ENCODE measurements around the gene FAM168B.

Gene FAM168B

DNA sequence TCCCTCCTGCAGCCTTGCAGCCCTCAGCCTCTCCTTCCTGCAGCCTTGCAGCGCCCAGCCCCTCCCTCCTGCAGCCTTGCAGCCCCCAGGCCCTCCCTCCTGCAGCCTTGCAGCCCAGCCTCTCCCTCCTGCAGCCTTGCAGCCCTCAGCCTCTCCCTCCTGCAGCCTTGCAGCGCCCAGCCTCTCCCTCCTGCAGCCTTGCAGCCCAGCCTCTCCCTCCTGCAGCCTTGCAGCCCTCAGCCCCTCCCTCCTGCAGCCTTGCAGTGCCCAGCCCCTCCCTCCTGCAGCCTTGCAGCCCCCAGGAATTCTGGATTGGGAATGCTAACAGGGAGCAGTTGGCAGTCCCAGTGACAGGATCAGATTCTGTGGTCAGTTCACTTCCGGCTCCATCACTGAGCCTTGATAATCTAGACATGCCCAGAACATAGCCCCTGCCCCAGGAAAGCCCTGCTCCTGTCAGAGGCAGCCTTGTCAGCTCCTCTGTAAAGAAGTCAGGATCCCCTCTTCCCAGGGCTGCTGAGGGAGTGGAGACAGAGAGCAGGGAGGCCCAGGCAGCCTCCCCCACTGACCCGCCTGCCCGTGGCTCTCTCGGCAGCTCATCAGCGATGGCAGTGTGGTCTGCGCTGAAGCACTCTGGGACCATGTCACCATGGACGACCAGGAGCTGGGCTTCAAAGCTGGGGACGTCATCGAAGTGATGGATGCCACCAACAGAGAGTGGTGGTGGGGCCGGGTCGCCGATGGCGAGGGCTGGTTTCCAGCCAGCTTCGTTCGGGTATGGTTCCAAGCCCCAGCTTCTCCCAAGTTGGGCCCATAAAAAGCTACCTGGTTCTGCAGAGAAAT lies 54.8 kb downstream of the FAM168B start:
- DNase-seq: no peak

DNA sequence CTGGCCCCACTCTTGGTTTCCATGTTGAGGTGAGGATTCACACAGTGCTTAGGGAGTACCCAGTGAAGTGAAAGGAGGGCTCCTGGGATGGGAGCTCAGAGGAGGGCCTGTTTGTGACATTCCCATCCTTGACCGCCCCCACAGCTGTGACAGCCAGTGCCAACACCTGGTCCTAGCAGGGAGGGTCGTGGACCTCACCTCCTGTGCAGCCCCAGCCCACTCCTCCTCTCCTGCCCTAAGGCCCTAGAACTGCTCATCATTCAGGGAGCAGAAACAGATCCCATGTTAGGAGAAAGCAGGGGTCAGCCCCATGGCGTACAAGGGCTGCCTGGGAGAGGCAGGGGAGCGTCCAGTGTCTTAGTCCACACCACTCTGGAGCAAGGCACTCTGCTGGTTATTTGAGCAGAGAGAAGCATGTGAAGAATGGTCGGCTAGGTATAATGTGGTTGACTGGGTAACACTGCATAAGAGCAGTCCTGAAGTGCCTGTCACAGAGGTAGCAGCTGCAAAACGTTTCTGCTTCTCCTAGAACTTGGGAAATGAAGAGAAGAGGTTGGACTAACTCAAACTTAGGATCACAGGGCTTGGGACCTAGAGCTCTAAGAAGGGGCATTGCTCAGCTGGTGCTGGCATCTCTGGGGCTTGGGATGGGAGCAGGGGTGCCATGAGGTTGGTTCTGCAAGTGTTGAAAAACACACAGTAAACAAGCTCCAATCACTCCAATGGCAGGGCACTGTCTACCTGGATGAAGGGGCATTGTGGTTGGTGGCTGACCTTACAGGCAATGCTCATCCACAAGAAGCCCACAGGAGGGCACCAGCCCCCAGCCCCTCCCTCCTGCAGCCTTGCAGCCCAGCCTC lies 55.6 kb downstream of the FAM168B start:
- DNase-seq: no peak

DNA sequence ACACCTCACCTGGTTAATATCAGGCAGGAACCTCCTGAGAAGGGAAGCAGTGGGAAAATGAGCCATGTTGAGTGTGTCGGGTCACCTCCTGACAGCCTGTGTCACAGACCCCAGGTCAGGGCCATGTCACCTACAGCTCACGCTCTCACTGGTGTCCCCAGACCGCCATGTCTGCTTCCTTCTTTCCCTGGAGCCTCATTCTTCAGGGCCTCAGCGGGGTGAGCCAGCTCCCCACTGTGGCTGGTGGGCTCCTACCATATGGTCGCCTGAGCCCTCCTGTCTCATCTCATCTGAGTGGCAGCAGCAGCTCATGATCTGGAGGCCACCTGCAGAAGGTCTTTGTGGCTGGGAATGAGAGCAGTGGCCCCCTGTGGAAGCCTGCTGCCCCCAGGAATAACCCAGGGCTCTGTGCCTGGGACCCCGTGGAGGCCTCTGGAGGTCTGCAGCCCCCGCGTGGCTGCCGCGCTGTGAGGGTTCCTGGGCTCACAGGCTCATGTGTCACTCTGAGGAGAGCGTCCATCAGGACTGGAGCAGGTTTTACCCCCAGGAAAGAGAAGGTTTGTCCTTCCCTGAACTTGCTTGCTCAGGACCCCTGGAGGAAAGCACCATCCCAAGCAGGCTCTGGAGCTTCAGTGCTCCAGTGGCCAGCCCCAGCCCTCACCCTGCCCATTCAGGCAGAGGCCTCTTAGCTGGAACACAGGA lies 56.4 kb downstream of the FAM168B start:
- no peak for DNase-seq

DNA sequence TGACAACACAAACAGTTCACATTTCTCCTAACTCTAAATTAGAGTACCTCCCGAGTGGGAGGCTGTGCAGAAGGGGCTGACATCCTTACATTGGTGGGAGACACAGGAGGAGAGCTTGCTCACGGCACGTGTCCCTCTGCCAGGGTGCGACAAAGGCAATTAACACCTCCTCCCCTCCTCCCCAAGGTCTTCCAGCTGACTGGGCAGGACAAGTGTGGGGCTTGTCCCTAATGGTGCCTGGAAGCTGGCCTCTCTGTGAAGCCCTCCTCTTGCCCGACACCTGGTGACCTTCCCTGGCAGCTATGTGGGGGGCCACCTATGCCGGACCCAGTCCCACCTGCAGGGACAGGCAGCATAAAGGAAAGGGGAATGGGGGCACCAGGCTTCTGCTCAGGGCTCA lies 57.0 kb downstream of the FAM168B start:
- no peak for DNase-seq

DNA sequence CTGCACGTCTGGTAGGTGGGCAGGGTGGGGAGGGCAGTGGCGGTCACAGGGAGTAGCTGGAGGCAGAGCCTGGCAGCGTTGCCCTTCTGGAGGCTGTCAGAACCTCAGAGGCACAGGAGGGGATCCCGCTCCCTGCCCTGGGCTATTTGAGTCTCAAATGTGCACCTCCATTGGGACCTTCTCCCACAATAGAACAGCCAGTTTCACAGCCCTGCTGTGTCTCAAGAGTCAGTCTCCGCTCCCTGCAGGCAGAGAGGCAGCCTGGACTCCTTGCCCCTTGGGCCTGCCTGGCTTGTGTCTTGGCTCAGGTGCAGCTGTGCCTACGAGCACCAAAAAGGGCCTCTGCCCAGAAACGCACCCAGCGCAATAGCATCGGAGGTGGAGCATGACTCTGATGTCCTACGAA lies 57.4 kb downstream of the FAM168B start:
- no peak for DNase-seq

DNA sequence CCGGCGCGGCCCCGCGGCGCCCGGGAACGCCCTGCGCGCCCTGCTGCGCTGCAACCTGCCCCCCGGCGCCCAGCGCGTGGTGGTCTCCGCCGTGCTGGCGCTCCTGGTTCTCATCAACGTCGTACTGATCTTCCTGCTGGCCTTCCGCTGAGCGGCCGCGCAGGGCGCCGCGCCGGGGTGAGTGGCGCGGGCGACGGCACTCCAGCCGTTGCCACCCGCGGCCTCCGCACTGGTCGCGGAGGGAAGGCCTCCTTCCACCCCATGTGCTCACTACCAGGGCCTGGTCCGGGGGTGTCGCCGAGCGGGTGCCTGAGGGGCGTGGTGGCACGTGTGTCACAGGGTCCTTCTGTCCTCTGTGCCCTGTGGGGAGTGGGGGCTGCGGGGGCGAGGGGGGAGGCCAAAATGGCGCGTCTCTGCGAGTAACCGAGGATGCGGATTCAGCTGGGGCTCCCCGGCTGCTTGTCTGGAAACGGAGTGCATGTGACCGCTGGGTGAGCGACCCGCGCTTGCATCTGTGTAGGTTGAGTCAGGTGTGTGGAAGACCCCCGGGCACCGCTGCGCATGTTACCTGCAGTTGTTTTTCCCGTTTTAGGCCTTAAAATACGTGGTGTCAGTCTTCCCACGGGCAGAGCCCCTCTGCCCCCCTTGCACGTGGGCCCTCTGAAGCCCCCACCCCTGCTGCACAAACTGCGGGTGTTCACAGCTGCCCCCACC lies 58.0 kb downstream of the FAM168B start:
- DNase-seq: no peak

DNA sequence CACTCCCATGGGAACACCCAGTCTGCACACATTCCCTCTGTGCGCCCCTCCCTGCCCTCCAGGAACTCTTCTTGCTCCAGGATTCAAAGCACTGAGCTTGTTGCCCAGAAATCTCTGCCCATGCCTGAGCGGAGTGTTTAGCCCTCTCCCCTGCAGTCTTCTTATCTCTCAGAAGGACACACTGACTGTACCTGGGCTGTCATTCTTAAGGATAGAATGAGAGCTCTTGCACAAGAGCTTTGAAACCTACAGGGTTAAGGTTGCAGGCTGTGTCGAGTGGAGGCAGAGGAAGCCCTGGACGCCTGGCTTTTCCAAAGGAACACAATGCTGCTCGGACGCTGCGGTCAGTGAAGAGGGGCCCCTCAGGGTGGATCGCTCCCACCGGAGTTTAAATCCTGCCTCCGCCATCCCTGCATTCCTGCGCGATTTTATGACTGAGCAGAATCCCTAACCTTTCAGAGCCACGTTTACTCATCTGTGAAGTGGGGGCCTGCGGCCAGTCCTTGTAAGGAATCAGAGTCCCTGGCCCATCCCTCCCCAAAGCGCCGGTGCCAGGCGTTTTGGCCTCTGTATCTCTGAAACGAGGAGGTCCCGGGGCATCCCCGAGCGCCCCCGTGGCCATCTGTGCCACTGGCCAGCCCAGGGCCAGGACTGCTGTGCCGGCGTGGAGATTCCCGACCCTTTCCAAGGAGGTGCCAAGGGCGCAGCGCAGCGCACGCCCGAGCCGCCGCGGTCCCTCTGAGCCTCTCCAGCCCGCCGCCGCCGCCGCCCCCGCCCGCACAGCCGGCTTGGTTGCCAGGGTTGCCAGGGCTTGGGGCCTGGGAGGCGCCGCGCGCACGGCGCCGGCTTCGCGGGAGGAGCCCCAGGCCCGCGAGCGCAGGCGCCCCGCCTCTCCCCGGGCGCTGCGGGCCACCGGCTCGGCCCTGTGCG lies 58.9 kb downstream of the FAM168B start:
- DNase-seq: no peak

DNA sequence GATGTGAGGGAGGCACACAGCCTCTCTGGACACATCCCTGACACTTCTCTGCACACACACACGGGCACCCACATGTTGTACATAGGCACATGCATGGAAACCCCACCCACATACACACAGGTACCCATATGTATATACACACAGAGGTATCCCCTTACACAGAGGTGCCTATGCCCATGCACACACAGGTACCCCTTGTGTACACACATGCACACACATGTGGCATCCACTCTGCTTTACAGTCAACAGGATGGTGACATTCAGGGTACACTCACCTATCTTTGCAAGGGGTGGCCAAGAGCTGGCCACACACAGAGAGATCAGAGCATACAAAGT lies 59.5 kb downstream of the FAM168B start:
- DNase-seq: no peak

DNA sequence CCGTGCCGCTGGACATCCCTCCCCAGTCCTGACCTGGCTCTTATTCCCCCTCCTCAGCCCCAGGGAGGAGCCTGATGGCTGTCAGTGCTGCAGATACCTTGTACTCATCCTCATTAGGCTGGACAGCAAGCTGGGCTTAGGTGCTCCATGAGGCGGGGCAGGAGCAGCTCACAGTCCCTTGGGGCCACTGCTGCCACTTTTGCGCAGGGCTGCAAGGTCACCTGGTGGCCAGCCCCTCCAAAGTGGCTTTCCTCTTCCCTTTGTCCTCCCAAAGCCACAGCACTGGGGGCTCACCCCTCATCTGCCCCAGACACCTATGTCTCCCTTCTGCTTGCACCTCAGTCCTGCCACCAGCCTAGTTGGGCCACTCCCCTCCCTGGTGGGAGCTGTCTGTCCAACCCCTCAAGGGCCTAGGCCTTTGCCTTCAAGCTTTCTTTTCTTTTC lies 60.8 kb downstream of the FAM168B start:
- no peak for DNase-seq

DNA sequence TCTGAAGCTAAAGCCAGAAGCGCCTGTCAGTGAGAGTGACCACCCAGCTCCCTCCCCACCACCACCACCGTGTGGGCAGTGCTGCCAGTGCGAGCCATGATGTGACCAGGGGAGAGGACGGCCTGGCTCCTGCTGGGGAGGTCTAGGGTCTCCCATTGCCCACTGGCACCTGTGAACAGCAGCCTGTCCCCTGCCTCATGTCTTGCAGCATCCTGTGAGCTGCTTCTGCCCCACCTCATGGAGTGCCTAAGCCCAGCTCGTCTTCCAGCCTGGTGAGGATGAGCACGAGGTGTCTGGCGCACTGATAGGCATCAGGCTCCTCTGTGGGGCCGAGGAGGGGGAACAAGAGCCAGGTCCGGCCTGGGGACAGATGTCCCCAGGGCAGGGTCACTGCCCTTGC lies 61.4 kb downstream of the FAM168B start:
- DNase-seq: no peak

DNA sequence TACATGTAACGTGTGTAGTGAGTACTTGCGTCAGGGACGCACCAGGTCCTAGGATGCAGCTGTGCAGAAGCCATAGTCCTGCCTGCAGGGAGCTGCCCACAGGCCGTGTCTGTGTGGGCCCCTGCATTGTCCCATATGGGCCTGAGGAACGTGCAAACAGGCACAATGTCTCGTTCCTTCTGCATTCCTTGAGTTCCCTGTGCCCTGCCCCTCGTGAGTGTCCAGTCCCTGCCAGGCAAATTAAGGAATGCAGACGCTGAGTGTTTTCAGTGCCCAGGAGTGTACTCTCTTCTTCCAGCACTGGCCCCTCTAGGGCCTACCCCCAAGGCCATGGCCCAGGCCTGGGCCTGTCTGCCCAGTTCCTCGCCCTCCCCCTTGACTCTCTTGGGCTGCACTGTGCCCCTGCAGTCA lies 61.8 kb downstream of the FAM168B start:
- no peak for DNase-seq

DNA sequence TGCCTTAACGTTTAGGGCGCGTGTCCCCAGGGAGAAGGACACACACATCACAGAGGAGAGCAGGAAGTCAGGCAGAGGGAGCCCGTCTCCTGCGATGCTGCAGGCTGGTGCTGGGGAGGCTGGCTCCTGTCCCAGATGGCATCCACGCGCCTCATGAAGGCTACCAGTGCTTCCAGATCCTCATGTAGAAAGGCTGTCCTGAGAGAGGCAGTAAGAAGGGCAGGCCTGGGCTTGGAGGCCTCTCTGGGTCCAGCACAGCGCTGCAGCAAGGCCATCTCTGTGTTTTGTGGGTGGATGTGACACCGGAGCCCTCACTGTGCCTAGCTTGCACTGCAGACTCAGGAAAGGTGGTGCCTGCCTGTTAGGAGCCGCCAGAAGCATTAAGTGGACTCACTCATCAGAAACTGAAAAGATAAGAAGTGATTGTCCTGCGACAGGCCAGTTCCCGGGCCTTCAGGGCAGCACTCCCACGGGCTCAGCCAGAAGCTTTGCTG lies 62.7 kb downstream of the FAM168B start:
- DNase-seq: no peak

DNA sequence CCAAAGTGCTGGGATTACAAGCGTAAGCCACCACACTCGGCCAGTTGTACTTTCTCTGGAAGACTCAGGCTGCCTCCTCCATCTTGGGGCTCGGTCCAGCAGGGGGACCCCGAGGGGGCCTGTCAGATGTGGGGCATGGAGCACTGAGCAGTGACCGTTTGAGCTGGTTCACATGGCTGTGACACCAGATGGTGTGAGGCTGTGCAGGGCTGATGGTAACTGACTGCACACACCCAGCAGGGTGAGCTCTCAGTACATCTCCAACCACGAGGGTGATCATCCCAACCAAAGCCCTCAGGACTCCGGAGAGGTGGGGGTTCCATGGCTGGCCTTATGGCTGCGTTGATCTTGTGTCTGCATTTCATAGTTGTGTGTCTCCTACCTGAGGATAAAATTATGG lies 63.4 kb downstream of the FAM168B start:
- no peak for DNase-seq

DNA sequence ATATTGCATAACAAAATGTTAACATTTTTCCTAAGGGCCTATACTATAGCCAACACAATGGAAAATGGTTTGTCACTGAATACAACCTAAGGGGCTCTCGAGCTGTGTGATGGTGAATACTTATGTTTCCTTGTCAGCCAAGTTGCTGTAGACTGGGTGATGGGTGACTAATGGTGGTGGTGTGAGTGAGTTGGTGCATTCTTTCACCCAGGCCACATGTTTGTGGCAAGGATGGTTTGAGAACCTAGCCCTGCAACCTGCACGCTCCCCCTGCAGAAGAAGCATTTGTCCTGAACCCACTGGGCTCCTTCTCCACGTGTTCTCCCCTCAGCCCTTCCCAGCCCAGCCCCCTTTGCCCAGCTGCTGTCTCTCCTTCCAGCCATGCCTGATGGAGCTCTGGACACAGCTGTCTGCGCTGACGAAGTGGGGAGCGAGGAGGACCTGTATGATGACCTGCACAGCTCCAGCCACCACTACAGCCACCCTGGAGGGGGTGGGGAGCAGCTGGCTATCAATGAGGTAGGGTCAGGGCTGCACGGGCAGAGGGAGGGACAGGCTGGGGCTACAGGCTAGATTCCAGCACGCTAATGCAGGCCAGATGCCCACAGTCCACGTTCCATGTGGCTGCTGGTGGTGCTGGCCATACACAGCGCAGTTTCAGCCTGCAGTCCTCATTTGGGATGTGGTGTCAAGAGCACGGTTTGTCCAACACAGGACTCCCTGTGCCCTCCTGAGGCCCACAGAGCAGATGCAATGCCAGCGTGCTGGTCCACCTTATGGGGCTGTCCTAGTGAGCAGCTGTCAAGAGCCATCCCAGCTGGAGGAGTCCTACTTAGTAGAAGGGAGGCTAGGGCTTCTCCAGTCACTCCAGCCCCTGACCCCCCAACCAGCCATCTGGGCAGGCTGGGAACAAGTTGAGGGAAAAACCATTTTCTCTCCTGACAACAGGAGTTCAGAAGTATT lies 65.4 kb downstream of the FAM168B start:
- DNase-seq: no peak

DNA sequence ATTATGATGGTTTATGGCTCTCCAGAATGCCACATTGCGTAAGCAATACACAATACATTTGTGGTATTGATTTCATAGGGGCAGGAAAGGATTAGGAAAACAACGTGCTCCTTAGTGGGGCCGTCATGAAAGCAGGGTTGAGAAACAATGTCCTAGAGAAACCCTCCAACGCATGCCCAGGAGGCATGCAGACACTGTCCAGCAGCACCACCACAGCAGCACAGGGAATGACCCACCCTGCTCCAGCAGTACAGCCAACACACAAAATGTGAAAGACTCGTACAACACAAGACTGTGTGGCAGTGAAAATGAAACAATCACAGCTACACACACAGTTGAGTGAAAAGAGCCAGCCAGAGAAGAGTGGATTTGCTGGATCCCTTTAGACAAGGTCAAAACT lies 66.3 kb downstream of the FAM168B start:
- DNase-seq: no peak

DNA sequence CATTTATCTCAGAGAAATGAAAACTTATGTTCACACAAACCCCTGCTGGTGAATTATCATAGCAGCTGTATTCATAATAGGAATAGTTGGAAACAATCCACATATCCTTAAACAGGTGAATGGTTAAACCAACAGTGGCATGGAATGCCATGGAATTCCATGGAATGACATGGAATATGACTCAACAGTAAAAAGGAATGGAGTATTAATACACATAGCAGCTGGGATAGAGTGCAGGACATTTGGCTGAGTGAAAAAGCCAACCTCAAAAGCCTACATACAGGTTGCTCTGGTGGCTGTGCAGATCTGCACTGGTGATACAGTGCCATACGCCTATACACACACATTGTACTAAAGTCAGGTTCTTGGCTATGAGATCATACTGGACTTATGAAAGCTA lies 69.5 kb downstream of the FAM168B start:
- no peak for DNase-seq

DNA sequence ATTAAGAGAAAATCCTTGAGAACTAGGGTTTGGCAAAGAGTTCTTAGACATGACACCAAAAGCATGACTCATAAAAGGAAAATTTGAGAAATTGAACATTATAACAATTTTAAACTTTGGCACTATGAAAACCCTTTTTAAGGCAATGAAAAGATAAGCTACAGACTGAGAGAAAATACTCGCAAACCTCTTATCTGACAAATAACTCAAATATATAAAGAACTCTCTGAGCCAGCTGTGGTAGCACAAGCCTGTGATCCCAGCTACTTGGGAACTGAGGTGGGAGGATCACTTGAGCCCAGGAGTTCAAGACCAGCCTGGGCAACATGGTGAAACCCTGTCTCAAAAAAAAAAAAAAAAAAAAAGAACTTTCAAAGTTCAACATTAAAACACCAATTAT lies 70.5 kb downstream of the FAM168B start:
- no peak for DNase-seq

DNA sequence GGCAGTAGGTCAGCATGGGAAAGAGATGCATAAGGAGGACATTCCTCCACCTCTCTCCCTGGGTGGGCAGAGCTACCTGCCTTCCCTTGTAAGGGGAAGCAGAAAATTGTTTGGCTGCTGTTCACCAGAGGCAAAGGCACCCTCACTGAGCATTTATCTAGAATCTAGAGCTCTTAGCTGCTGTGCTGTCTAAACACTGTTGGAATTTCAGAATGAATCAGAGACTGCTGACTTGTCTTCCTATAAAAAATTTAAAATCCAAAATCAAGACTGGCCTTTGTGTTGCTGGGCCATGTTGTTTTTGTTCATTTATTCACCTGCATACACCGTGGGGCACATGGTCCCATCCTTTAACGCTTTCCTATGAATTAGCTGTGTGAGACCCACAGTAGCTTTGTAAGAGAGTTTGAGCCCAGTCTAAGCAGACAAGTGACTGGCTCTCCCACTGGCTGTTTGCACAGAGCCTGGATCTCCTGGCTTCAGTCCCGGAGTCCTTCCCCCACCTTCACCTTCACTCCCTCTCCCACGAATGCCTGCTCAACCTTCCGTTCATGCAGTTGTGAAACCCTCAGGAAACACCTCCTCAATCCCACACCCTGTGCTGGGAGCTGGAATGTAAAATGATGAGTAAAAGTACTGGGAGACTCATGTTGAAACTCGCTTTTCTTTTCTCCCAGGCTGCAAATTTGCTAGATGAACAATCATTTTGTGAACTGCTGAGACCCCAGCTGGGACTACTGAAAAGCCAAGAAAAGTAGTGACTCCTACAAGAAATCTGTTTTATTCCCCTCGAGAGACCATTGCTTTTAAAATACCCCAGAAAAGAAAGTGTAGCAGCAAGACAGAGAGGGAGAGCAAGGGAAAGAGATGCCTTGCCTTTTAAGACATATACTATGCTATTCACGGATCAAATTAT lies 76.2 kb downstream of the FAM168B start:
- no peak for DNase-seq

DNA sequence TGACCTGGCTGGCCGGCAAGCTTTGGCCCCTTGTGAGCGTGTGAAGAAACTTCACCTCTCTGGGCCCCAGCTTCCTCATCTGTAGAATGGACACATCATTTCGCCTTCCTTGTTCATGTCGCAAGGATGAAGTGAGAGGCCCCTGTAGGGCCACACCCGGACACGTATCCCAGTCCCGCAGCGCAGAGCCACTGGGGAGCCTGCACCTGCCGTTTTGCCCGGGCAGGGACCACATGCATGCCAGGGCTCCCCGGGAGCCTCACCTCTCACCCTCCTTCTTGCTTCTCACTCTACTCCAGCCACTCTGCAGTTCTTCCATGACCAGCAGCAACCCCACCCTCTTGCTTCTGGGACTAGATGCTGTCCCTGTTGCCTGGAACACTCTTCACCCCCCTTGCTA lies 77.5 kb downstream of the FAM168B start:
- DNase-seq: no peak

Measured in T-helper 9 cell (primary cell).